HG02943 (cell line): ENCODE data around the gene CCDC141.

Source experiments
- ATAC-seq: cut with Tn5 transposase; IDR thresholded peaks from one replicate; pipeline ENCODE4 v1.9.1; 2021; ENCODE audit warnings: mild to moderate bottlenecking, low read depth, moderate library complexity; ENCODE audit not compliant: unreplicated experiment

The CCDC141 gene

DNA sequence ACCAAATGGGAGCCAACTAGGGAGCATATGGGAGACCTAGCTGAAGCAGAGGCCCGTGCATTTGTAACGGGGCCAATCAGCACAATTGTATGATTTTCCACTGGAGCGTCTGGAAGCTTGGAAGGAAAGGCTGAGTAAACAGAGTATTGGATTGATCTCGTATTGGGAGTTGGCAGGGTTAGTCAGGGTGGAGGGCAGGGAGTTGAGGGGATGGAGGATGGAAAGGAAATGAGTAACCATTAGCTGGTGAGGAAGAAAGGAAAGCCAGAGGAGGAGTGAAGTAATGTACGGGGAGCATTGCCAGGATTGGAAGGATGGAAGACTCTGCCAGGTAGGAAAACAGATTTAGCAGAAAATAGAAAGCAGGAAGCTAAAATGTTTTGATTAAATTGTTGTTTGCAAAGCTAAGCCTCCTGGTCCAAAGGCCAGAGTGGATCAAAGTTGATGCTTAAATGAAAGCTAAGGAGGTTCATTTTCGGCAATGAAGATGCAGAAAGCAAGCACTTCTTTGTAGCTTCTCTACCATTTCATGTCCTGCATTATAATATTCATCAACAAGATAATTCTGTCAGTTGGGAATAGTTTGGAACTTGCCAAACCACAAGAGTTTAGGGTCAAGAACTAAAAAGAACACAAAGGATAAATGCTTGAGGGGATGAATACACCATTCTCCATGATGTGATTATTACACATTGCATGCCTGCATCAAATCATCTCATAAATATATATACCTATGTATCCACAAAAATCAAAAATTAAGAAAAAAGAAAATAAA lies 167.1 kb downstream of the CCDC141 start:
- no peak for ATAC-seq

DNA sequence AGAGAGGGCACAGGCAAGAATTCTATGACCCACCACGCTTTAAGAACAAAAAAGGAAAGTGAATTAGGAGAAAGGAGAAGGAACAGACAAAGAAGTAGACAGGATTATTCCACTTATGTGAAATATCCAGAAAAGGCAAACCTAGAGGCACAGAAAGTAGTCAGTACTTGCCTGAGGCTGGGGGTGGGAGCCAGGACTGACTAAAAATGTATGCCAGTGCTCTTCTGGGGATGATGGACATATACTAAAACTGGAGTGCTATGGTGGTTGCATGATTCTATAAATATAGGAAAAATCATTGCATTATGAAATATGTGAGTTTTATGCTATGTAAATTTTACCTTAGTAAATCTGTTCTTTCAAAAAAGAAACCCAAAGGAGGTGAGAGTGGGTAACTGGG lies 168.9 kb downstream of the CCDC141 start:
- ATAC-seq: no peak

- no peak for ATAC-seq
These were observed 169.7 kb downstream of the CCDC141 start for GRCh38 chr2:178880257-178880656.

GRCh38 chr2:178877874-178878273 lies 172.1 kb downstream of the CCDC141 start:
- ATAC-seq: no peak

GRCh38 chr2:178874529-178875240 lies 175.3 kb downstream of the CCDC141 start:
- ATAC-seq: no peak

DNA sequence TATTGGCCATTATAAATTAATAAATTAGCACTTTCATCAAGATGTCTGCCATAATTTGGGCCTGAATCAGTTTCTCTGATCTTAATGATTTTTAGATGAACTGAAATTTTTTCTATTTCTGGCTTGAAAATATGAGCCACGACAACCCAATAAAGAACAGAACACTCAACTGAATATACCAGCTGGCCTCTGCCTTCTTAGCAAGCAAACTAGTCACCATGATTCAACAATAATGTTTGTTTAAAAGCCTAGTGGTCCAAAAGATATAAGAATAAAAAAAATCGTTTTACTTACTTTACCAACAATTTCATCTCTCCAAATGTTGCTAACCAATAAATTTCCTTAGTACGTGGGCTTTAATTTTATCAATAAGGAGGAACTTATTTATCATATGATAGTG lies 176.0 kb downstream of the CCDC141 start:
- no peak for ATAC-seq

DNA sequence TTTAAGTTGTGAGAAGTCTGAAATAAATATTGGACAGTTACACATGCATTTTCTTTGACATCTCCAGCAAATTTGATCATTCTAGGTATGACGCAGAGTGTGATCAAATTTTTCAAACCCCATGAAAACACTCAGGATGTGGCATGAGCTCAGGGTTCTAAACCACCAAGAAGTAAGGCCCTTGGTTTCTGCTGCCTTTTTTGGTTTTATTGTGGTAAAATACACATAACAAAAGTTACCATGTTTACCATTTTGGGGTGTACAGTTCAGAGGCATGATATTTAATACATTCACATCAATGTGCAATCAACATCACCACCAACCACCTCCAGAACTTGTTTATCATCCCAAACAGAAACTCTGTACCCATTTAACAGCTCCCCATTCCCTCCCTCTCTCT lies 178.4 kb downstream of the CCDC141 start:
- no peak for ATAC-seq

DNA sequence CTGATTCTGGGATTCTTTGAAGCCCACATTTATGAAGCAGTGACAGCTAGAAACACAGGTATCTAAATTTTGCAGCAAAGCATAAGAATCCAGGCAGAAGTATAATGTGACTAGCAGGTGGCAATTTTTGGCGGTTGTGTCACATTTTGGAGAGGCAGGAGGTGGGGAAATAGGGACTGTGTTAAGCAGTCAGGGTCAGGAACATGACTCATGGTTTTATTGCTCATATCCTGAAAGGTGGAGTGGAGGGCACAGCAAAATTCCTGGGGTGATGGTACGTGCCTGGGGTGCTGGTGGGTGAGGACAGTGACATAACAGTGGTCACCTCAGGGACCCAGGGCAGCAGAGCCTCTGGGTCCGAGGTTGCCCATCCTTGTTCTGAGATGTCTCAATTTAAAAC lies 179.2 kb downstream of the CCDC141 start:
- ATAC-seq: no peak

GRCh38 chr2:178865999-178866398 lies 183.9 kb downstream of the CCDC141 start:
- ATAC-seq: no peak

DNA sequence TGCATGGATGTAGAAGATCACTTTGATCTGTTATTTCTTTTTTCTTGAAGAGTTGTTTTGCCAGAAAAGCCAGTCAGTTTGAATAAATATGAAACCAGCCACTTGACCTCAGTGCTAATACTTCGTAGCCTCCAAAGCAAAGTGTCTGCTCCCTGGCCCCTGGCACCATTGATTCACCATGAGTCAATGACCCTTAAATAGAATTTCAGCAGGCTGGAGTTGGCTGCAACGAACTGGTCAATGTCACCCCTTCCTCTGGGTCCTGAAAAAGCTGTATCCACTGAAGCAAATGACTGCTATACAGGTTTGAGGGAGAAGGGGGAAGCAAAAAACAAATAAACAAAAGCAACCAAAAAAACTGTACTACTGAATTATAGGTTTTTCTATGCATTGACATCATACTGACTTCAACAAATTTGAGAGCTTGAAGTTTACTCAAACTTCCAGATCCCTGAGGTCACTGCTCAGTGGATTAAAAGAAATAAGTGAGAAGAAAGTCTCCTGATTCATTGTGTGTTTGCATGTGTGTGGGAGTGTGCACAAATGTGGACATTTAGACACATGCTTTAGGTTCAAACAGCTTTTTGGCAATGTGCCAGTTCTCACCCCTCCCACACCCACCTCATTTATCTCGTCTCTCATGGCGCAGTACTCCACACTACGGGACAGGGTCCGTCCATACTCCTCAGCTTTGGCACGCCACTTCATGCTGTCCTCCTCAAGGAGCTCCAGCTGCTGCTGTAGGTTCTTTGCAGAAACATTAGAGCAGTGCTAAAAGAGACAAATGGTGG lies 184.6 kb downstream of the CCDC141 start:
- no peak for ATAC-seq

- ATAC-seq: no peak
These were observed 185.9 kb downstream of the CCDC141 start for GRCh38 chr2:178863856-178864620.

DNA sequence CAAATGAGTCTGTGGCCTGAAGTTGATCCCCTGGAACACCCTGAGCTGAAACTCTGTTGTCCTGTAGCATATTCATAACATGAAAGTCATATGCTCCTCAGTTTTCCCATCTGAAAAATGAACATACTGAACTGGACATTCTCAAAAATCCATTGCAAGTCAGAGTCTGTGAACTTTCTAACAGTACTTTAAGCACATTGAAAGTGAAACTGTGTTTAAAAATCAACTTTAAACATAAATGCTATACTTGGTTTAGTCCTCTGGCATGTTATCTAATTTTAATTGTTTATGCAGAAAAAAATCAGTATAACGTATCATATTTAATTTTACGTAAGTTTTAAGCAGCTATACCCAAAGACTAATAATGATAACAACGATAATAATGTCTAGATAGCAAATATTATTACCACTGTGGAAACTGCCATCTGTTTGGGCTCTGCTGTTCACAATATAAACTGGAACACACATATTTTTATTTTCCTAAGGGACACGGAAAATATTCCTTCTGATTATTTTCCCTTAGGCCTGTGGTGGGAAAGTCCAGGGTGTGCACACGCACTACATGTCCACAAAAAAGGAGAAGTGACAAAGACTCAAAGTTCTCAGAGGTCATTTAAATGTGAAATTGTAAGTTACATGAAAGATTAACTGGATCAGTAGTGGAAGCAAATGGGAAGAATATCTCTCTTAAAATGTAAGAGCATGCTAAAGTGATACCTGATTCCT lies 186.6 kb downstream of the CCDC141 start:
- ATAC-seq: no peak

DNA sequence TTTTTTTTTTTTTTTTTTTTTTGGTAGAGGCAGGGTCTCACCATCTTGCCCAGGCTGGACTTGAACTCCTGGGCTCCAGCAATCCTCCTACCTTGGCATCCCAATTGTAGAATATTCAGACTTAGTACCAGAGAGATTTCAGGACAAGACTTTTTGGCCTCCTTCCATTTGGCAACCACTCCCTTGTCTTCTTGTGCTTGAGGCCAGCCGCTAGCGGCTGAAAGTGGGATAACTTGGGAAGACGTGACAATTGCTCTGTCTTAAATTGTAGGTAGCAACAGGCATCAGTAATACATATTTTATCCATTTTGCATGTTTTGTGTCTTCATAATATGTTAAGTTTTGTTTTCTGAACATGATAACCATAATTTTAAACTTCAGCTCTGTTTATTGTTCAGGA lies 189.4 kb downstream of the CCDC141 start:
- no peak for ATAC-seq

GRCh38 chr2:178859730-178860129 lies 190.2 kb downstream of the CCDC141 start:
- no peak for ATAC-seq

- no peak for ATAC-seq
These were observed 190.9 kb downstream of the CCDC141 start for GRCh38 chr2:178858896-178859625.

- no peak for ATAC-seq
These were observed 194.8 kb downstream of the CCDC141 start for GRCh38 chr2:178855151-178855550.

DNA sequence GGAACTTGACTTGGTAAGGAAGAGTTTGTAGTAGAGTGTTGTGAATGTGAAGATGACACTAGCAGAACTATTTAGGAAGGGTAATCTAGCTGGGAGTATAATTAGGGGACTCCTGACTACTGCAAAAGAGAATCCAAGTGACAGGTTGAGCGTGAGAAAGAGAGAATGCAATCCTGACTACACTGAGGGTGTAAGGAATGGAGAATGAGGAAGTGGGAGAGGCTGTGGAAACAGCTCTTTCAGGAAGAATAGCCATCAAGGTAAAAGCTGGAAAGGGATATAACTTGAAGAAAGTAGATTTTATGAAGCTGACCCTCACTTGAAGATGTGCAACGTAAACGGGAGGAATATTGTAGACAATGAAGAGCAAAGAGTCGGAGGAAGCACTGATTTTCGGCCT lies 201.6 kb downstream of the CCDC141 start:
- ATAC-seq: no peak

DNA sequence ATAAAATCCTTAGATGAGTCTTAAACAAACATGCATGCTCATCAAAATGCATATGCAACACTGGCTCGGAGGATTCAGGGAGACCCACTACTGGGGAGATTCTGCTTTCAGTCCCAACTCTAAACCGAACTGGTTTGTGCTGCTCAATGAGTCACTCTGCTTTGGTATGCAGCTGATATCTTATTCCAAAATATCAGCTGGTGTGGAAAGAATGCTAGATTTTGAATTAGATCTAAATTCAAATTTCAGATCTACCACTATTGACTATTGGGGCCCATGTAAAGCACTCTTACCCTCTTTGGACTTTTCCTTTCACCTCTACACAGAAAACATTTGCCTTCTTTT lies 203.5 kb downstream of the CCDC141 start:
- no peak for ATAC-seq
